GM19099 (cell line): ENCODE measurements around the gene FILIP1L.

Experiments
- POLR2A ChIP-seq: IDR thresholded peaks from 3 replicates; pipeline ENCODE4 v1.6.1; 2011; ENCODE audit warnings: low read depth; ENCODE audit not compliant: insufficient read length; ENCODE audit errors: extremely low read depth

FILIP1L gene

GRCh38 chr3:99873269-99874102, 240.8 kb downstream of the FILIP1L start:
- TF ChIP-seq POLR2A = no peak

- no peak for TF ChIP-seq POLR2A
These were observed 241.4 kb downstream of the FILIP1L start for GRCh38 chr3:99872923-99873254.

- TF ChIP-seq POLR2A = no peak
These were observed 242.9 kb downstream of the FILIP1L start for GRCh38 chr3:99871231-99872045.

- no peak for TF ChIP-seq POLR2A
These were observed 243.6 kb downstream of the FILIP1L start for GRCh38 chr3:99870712-99871111.

- no peak for TF ChIP-seq POLR2A
These were observed 244.7 kb downstream of the FILIP1L start for GRCh38 chr3:99869621-99870020.

- no peak for TF ChIP-seq POLR2A
These were observed 246.0 kb downstream of the FILIP1L start for GRCh38 chr3:99868311-99868646.

- TF ChIP-seq POLR2A = no peak
These were observed 246.5 kb downstream of the FILIP1L start for GRCh38 chr3:99867594-99868310.

GRCh38 chr3:99866261-99866761, 248.0 kb downstream of the FILIP1L start:
- TF ChIP-seq POLR2A = no peak

GRCh38 chr3:99865321-99865720, 249.0 kb downstream of the FILIP1L start:
- no peak for TF ChIP-seq POLR2A

GRCh38 chr3:99864289-99864688, 250.0 kb downstream of the FILIP1L start:
- TF ChIP-seq POLR2A = no peak

- TF ChIP-seq POLR2A = no peak
These were observed 250.7 kb downstream of the FILIP1L start for GRCh38 chr3:99863588-99863987.

- no peak for TF ChIP-seq POLR2A
These were observed 251.3 kb downstream of the FILIP1L start for GRCh38 chr3:99863002-99863401.

- TF ChIP-seq POLR2A = no peak
These were observed 252.1 kb downstream of the FILIP1L start for GRCh38 chr3:99862208-99862607.

GRCh38 chr3:99861216-99861615, 253.1 kb downstream of the FILIP1L start:
- no peak for TF ChIP-seq POLR2A

- no peak for TF ChIP-seq POLR2A
These were observed 254.5 kb downstream of the FILIP1L start for GRCh38 chr3:99859825-99860224.
